ENCODE results near the gene SP6.

DNA sequence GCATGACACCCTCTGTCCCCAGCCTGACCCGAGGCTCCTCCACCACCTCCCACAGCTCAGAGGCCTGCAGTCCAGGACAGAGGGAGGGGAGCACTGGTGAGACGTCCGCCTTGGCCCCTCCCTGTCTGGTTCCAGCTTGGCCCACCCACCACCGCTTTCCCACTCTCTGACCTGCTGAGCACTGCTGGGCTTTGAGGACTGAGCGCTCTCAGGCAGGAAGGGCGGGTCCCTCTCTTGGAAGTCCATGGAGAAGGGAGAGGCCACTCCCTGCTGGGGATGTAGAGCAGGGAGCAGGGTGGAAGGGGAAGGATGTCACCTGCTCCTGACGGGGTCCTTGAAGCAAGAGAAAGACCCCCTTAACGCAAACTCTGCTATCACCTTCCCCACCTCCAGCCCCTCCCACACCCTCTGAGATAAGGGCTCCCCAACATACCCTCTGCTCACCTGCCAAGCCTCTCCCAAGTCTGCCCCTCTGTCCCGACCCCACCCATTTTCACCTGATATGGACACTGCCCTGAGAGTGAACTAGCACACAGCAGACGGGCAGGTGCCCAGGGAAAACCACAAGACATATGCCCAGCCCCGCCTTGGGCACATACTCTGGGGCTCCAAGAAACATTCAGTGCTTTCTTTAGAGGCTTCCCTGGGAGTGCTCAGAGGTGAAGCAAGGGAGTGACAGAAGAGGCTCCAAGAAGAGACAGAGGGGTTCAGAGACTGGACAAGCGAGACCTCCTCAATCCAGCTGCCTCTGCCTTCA lies 30.8 kb downstream of the SP6 start:
- no peak for TF ChIP-seq POLR2A (IDR thresholded peaks at IDR 0.05; ENCODE audit: low read depth)
- TF ChIP-seq, protein P1, sequence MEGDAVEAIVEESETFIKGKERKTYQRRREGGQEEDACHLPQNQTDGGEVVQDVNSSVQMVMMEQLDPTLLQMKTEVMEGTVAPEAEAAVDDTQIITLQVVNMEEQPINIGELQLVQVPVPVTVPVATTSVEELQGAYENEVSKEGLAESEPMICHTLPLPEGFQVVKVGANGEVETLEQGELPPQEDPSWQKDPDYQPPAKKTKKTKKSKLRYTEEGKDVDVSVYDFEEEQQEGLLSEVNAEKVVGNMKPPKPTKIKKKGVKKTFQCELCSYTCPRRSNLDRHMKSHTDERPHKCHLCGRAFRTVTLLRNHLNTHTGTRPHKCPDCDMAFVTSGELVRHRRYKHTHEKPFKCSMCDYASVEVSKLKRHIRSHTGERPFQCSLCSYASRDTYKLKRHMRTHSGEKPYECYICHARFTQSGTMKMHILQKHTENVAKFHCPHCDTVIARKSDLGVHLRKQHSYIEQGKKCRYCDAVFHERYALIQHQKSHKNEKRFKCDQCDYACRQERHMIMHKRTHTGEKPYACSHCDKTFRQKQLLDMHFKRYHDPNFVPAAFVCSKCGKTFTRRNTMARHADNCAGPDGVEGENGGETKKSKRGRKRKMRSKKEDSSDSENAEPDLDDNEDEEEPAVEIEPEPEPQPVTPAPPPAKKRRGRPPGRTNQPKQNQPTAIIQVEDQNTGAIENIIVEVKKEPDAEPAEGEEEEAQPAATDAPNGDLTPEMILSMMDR (IDR thresholded peaks at IDR 0.05) = no peak
- TF ChIP-seq EP300 (IDR thresholded peaks at IDR 0.05) = no peak
- TF ChIP-seq POLR2AphosphoS5 (IDR thresholded peaks at IDR 0.05) = no peak

Measured in esophagus muscularis mucosa (tissue), 4 donors.